NCI-H510A treated with DMSO at 0.1 percent for 48 hours (cell line): ENCODE data around the gene SLX4IP.
A peak's percentile ranks its signal among the peaks of the same experiment; 100 is the strongest.

Experiments
- DNase-seq: peaks from one replicate; lab custom pipeline; 2025; lab: John Stamatoyannopoulos, UW

SLX4IP gene

GRCh38 chr20:10497283-10497682 lies 62.2 kb downstream of the SLX4IP start:
- DNase-seq: no peak

GRCh38 chr20:10497791-10498190 lies 62.7 kb downstream of the SLX4IP start:
- no peak for DNase-seq

- DNase-seq: no peak
These were observed 63.1 kb downstream of the SLX4IP start for GRCh38 chr20:10498200-10498599.

GRCh38 chr20:10501402-10501801 lies 66.3 kb downstream of the SLX4IP start:
- no peak for DNase-seq

GRCh38 chr20:10502098-10502526 lies 67.0 kb downstream of the SLX4IP start:
- no peak for DNase-seq

- DNase-seq: no peak
These were observed 69.5 kb downstream of the SLX4IP start for GRCh38 chr20:10504608-10504993.

GRCh38 chr20:10504994-10505730 lies 70.1 kb downstream of the SLX4IP start:
- DNase-seq: peak; percentile 41

GRCh38 chr20:10505827-10506226 lies 70.7 kb downstream of the SLX4IP start:
- peak; percentile 40 for DNase-seq

- no peak for DNase-seq
These were observed 71.9 kb downstream of the SLX4IP start for GRCh38 chr20:10507052-10507451.

- DNase-seq: no peak
These were observed 73.0 kb downstream of the SLX4IP start for GRCh38 chr20:10508060-10508459.

GRCh38 chr20:10508468-10509251 lies 73.6 kb downstream of the SLX4IP start:
- no peak for DNase-seq

GRCh38 chr20:10509376-10509775 lies 74.3 kb downstream of the SLX4IP start:
- DNase-seq: no peak

GRCh38 chr20:10510216-10510615 lies 75.1 kb downstream of the SLX4IP start:
- peak; percentile 43 for DNase-seq

GRCh38 chr20:10511170-10511508 lies 76.0 kb downstream of the SLX4IP start:
- DNase-seq: no peak

GRCh38 chr20:10511509-10512251 lies 76.6 kb downstream of the SLX4IP start:
- DNase-seq: peak; percentile 90

GRCh38 chr20:10513061-10513460 lies 78.0 kb downstream of the SLX4IP start:
- DNase-seq: no peak

GRCh38 chr20:10513931-10514575 lies 78.9 kb downstream of the SLX4IP start:
- no peak for DNase-seq

GRCh38 chr20:10516529-10516928 lies 81.4 kb downstream of the SLX4IP start:
- DNase-seq: no peak

- no peak for DNase-seq
These were observed 84.4 kb downstream of the SLX4IP start for GRCh38 chr20:10519361-10520046.

GRCh38 chr20:10520528-10520927 lies 85.4 kb downstream of the SLX4IP start:
- no peak for DNase-seq

GRCh38 chr20:10521068-10521831 lies 86.1 kb downstream of the SLX4IP start:
- DNase-seq: peak; percentile 91
